Cardiac fibroblast (primary cell): ENCODE results near the gene DLGAP4.

Experiments used
- DNase-seq, 2 donors: peaks; one replicate each; pipeline versions ENCODE4 v3.0.0 to v3.0.0-alpha.2; 2010; ENCODE audit warnings: low read depth in 2 of 2
- H3K4me3 ChIP-seq, 2 donors: replicated peaks in 1 of 2; 1 replicate in 1 of 2; 2 replicates in 1 of 2; pipeline ENCODE4 v1.5.1; 2011; ENCODE audit warnings: low read depth in 2 of 2, low read length in 2 of 2, mild to moderate bottlenecking in 2 of 2, moderate library complexity in 1 of 2
- TF ChIP-seq, protein P1 (sequence below): IDR thresholded peaks from one replicate; pipeline ENCODE4 v1.5.1; 2011; ENCODE audit warnings: low read depth, mild to moderate bottlenecking, low read length, inconsistent platforms

Gene DLGAP4

DNA sequence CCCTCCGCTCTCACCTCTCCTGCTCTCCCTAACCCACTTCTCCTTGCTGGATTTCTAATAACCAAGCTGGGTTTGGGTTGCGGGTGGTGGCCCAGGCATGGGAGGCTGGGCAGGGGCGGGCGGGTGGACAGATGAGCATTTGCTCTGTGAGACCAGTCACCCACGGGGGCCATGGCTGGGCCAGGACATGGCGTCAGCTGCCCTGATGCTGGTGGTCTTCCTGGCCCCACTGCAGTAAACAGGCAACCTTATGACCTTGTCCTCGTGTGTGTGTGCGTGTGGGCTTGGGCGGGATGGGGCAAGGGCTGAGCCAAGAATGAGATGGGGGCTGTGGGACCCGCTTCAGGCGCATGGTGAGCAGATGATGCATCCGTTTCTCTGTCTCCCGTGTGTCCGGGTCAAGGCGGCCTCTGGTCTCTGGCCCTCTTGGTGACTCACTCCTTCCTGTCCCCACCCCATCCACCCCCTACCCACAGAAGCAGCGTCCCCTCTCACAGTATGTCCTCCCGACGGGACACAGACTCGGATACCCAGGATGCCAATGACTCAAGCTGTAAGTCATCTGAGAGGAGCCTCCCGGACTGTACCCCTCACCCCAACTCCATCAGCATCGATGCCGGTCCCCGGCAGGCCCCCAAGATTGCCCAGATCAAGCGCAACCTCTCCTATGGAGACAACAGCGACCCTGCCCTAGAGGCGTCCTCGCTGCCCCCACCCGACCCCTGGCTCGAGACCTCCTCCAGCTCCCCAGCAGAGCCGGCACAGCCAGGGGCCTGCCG, 193.8 kb downstream of the DLGAP4 start:
- no peak overlapping the region for H3K4me3 ChIP-seq
- peak in 1 of 2 donors; percentile 56 for DNase-seq
- TF ChIP-seq, protein P1, sequence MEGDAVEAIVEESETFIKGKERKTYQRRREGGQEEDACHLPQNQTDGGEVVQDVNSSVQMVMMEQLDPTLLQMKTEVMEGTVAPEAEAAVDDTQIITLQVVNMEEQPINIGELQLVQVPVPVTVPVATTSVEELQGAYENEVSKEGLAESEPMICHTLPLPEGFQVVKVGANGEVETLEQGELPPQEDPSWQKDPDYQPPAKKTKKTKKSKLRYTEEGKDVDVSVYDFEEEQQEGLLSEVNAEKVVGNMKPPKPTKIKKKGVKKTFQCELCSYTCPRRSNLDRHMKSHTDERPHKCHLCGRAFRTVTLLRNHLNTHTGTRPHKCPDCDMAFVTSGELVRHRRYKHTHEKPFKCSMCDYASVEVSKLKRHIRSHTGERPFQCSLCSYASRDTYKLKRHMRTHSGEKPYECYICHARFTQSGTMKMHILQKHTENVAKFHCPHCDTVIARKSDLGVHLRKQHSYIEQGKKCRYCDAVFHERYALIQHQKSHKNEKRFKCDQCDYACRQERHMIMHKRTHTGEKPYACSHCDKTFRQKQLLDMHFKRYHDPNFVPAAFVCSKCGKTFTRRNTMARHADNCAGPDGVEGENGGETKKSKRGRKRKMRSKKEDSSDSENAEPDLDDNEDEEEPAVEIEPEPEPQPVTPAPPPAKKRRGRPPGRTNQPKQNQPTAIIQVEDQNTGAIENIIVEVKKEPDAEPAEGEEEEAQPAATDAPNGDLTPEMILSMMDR = no peak

DNA sequence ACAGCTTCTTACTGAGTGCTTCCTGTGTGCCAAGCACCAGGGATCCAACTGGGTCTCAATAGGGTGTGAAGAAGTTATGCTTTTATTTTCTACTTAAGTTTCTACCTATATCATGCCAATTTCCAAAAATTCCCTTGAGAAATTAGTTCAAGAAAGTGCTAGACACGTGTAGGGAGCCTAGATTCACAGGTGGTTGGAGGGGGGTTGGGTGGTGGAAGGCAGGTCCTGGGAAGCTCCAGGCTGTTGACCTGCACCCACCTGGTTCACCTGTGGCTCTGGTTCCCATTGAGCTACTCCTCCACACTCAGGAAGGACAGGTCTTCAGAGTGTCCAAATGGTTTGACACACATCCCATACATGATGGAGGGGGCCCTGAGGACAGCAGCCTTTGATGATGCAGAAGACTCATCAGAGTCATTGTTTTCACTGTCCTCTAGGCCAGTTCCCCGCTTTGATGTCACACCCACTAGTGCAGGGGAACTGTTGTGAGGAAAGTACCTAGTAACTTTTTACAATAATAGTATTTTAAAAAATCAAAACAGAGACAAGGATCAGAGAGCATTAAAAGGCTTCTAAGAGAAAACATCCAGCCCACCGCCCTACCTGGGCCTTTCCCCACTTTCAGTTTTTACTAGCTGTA, 195.3 kb downstream of the DLGAP4 start:
- TF ChIP-seq, protein P1 = no peak
- no peak overlapping the region for H3K4me3 ChIP-seq
- no peak for DNase-seq

DNA sequence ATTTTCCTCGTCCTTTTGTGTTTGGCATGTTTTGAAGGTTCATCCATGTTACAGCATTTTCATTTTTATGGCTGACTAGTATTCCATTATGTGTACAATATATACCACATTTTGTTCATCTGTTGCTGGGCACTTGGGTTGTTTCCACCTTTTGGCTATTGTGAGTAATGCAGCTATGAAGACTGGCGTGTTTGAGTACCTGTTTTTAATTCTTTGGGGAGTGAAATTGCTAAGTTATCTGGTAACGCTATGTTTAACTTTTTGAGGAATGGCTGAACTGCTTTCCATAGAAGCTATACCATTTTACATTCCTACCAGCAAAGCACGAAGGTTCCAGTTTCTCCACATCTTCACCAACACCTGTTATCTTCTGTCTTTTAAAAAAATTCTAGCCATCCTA, 198.2 kb downstream of the DLGAP4 start:
- TF ChIP-seq, protein P1 = no peak
- no peak for DNase-seq
- H3K4me3 ChIP-seq = no peak overlapping the region

DNA sequence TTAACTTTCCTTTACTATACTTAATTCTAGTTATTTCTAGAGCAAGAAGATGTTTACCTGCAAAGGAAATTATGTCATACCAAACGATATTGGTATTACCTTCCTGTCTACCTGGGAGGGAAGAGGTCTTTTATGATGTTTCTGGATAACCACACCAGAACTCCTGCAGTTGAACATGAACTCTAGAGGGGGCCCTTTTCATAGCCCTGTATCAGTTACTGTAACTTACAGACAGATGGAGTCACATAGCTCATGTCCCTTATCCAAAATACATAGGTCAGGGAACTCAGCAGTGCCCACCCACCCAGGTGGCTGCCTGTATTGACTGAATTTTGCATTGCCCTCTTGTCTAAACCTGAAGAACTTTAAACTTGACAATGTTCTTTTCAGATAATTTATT, 200.1 kb downstream of the DLGAP4 start:
- TF ChIP-seq, protein P1 = peak; percentile 51
- H3K4me3 ChIP-seq = no peak overlapping the region
- DNase-seq = peak in 1 of 2 donors; percentile 29

DNA sequence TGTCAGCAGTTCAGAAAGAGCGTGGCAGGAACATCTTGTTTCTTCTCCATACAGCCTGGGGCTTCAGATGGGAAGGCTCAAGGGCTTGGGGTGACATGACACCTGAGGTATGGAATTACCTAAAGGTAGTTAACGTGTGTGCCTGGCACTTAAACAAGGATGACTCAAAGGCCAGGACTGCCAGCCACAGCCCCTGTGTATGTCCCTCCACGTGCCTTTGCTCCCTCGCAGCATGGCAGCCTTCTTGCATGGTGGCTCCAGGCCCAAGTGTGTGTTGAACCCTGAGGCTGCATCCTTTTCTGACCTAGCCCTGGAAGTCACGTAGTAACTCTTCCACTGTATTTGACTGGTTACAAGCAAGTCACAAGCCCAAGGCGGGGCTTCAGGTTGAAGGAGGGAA, 201.6 kb downstream of the DLGAP4 start:
- H3K4me3 ChIP-seq = no peak overlapping the region
- TF ChIP-seq, protein P1 = no peak
- no peak for DNase-seq

DNA sequence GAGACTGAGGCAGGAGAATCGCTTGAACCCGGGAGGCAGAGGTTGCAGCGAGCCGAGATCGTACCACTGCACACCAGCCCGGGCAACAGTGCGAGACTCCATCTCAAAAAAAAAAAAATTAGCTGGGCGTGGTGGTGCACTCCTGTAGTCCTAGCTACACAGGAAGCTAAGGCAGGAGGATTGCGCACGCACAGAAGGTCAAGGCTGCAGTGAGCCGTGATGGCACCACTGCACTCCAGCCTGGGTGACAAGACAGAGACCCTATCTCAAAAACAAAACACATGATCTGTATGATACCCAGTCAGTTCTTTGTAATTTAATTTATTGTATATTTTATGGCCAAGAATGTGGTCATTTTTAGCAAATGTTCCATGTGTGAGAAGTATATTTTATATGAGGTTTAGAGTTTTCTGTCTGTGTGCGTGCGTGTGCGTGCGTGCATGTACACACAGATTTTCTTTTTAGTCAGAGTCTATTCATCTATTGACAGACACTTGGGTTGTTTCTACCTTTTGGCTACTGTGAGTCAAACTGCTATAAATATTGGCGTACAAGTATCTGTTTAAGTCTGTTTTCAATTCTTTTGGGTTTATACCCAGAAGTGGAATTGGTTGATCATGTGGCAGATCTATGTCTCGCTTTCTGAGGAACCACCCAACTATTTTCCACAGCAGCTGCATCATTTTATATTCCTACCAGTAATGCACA, 213.0 kb downstream of the DLGAP4 start:
- TF ChIP-seq, protein P1 = no peak
- H3K4me3 ChIP-seq = no peak overlapping the region
- no peak for DNase-seq
